SHP77 treated with DMSO at 0.1 percent for 48 hours (cell line): Measurements from ENCODE around the gene EEA1.
"Not testable (repeated sequence)": the region's sequence is repeated elsewhere in the genome, so short reads cannot be mapped to it uniquely, and the experiment has no call there.

Experiments
- DNase-seq: peaks from one replicate; lab custom pipeline; 2025; lab: John Stamatoyannopoulos, UW

The EEA1 gene

GRCh38 chr12:92928962-92929915 lies at the start of gene EEA1:
Gene EEA1 (minus strand): TSS chr12:92929295. CDS start chr12:92929066, 229 bp downstream.
- peak; percentile 74 for DNase-seq

- DNase-seq, result no peak
Measured at GRCh38 chr12:92978607-92979006, 49.5 kb upstream of the EEA1 start.

- no peak for DNase-seq
Measured at GRCh38 chr12:92977326-92977725, 48.2 kb upstream of the EEA1 start.

- no peak for DNase-seq
Measured at GRCh38 chr12:92974759-92975158, 45.7 kb upstream of the EEA1 start.

- DNase-seq, result no peak
Measured at GRCh38 chr12:92973614-92974013, 44.5 kb upstream of the EEA1 start.

GRCh38 chr12:92971859-92972524 lies 42.9 kb upstream of the EEA1 start:
- no peak for DNase-seq

- DNase-seq, result no peak
Measured at GRCh38 chr12:92968176-92968813, 39.2 kb upstream of the EEA1 start.

GRCh38 chr12:92964378-92964777 lies 35.3 kb upstream of the EEA1 start:
- not testable (repeated sequence) for DNase-seq

- DNase-seq, result no peak
Measured at GRCh38 chr12:92961949-92962348, 32.9 kb upstream of the EEA1 start.

GRCh38 chr12:92955997-92956663 lies 27.0 kb upstream of the EEA1 start:
- no peak for DNase-seq

GRCh38 chr12:92953747-92954146 lies 24.7 kb upstream of the EEA1 start:
- DNase-seq, result no peak

GRCh38 chr12:92952394-92952793 lies 23.3 kb upstream of the EEA1 start:
- DNase-seq, result no peak

- DNase-seq, result no peak
Measured at GRCh38 chr12:92951006-92951405, 21.9 kb upstream of the EEA1 start.

GRCh38 chr12:92950011-92950410 lies 20.9 kb upstream of the EEA1 start:
- DNase-seq, result no peak

GRCh38 chr12:92949466-92949865 lies 20.4 kb upstream of the EEA1 start:
- DNase-seq, result no peak

GRCh38 chr12:92947589-92948215 lies 18.6 kb upstream of the EEA1 start:
- DNase-seq, result no peak

- DNase-seq, result no peak
Measured at GRCh38 chr12:92945659-92946220, 16.6 kb upstream of the EEA1 start.

- no peak for DNase-seq
Measured at GRCh38 chr12:92943482-92944250, 14.6 kb upstream of the EEA1 start.

GRCh38 chr12:92942905-92943304 lies 13.8 kb upstream of the EEA1 start:
- no peak for DNase-seq

GRCh38 chr12:92939116-92939515 lies 10.0 kb upstream of the EEA1 start:
- no peak for DNase-seq

GRCh38 chr12:92938638-92939037 lies 9.5 kb upstream of the EEA1 start:
- DNase-seq, result no peak
